SU-DHL-6 (cell line): ENCODE measurements around the gene TBRG4.

Experiments used
- H2AFZ ChIP-seq: fragments of 200-600 bp; sonication (generic); 2 replicates; pipeline ENCODE4 v1.6.1; 2014; ENCODE audit warnings: low read depth, mild to moderate bottlenecking, moderate library complexity, mixed read lengths, antibody characterized with exemption, low read length; ENCODE audit not compliant: severe bottlenecking
- H3F3A ChIP-seq: fragments of 200-600 bp; shearing (Covaris generic); 2 replicates; pipeline ENCODE4 v1.6.0; 2016; ENCODE audit warnings: antibody characterized with exemption, mild to moderate bottlenecking; ENCODE audit not compliant: insufficient read depth
- H3K27ac ChIP-seq: fragments of 200-600 bp; sonication (generic); 2 replicates; pipeline ENCODE4 v1.5.1; 2016; ENCODE audit warnings: low read depth, mild to moderate bottlenecking, low read length, moderate library complexity, mixed read lengths
- H3K27me3 ChIP-seq: fragments of 200-600 bp; sonication (generic), shearing (Covaris generic); 2 replicates; pipeline ENCODE4 v1.6.0; 2014; ENCODE audit warnings: mild to moderate bottlenecking, low read length
- H3K36me3 ChIP-seq: fragments of 200-600 bp; sonication (generic); 2 replicates; pipeline ENCODE4 v1.6.1; 2014; ENCODE audit warnings: mild to moderate bottlenecking, low read length, mixed read lengths
- H3K4me2 ChIP-seq: fragments of 300-600, 200-600 bp; shearing (Covaris generic), sonication (generic); 2 replicates; pipeline ENCODE4 v1.6.0; 2014; ENCODE audit warnings: low read length, low read depth, mild to moderate bottlenecking; ENCODE audit not compliant: poor library complexity, severe bottlenecking
- H3K4me3 ChIP-seq: fragments of 200-600 bp; sonication (generic); 2 replicates; pipeline ENCODE4 v1.5.1; 2014; ENCODE audit warnings: antibody characterized with exemption, low read length, mild to moderate bottlenecking, mixed read lengths; ENCODE audit not compliant: insufficient read depth, poor library complexity, severe bottlenecking
- H3K79me2 ChIP-seq: fragments of 200-600 bp; sonication (generic); 2 replicates; pipeline ENCODE4 v1.6.1; 2014; ENCODE audit warnings: mild to moderate bottlenecking, low read length, moderate library complexity; ENCODE audit not compliant: insufficient read depth
- H3K9ac ChIP-seq: fragments of 200-600 bp; sonication (generic); 2 replicates; pipeline ENCODE4 v1.7.0; 2014; ENCODE audit warnings: mild to moderate bottlenecking, low read length
- H3K9me2 ChIP-seq: fragments of 200-600 bp; sonication (generic); replicated peaks from 2 replicates; pipeline ENCODE4 v1.6.1; 2014; ENCODE audit warnings: low read length; ENCODE audit not compliant: insufficient read depth
- H3K9me3 ChIP-seq: fragments of 200-600 bp; sonication (generic); 2 replicates; pipeline ENCODE4 v1.6.1; 2014; ENCODE audit warnings: low read length, mixed read lengths; ENCODE audit not compliant: insufficient read depth
- H4K20me1 ChIP-seq: fragments of 200-600 bp; sonication (generic); 2 replicates; pipeline ENCODE4 v1.6.1; 2014; ENCODE audit warnings: low read depth, mild to moderate bottlenecking, antibody characterized with exemption, low read length, moderate library complexity, mixed read lengths
- EZH2phosphoT487 ChIP-seq: fragments of 200-600 bp; sonication (generic), shearing (Covaris generic); conservative IDR thresholded peaks from 2 replicates; pipeline ENCODE4 v1.6.1; 2018; ENCODE audit warnings: mild to moderate bottlenecking, antibody characterized with exemption, low read length, moderate library complexity, mixed read lengths
- TF ChIP-seq, protein P1 (sequence below): fragments of 200-600 bp; sonication (generic); IDR thresholded peaks from one replicate; pipeline ENCODE4 v1.5.1; 2017; ENCODE audit warnings: antibody characterized with exemption, mild to moderate bottlenecking, low read length, moderate library complexity; ENCODE audit not compliant: insufficient read depth, poor library complexity, severe bottlenecking

TBRG4 gene

DNA sequence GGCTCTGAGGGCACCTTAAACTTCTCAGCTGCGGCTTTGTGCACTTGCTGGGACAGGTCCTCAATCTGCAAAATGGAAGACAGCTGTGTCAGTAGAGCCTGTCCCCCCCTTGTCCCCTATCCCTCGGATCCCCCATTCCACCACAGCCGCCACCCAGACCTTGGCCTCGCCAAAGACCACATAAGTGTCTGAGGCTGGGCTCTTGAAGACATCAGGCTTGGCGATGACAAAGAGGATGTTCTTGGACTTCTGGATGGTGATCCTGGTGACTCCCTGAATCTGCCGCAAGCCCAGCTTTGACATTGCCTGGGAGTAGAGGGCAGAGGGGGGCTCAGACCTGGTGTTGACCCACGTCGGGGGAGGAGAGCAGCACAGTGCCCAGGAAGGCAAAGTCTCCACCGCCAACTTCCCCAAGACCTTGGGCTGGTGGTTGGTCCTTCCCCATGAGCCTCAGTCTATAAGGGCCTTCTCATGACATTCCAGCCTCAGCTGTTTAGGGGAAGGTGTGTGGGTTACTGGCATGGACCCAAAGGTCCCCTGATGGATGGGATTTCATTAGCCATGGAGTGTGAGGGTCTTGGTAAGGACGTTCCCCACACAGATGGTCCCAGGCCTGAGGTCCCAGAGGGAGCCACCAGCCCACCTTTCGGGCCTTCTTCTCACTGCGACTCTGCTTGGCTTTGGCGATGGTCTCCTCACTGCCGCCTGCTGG, 30.4 kb downstream of the TBRG4 start:
- no peak overlapping the region for H3K27ac ChIP-seq
- no peak for TF ChIP-seq EZH2phosphoT487
- TF ChIP-seq, protein P1, sequence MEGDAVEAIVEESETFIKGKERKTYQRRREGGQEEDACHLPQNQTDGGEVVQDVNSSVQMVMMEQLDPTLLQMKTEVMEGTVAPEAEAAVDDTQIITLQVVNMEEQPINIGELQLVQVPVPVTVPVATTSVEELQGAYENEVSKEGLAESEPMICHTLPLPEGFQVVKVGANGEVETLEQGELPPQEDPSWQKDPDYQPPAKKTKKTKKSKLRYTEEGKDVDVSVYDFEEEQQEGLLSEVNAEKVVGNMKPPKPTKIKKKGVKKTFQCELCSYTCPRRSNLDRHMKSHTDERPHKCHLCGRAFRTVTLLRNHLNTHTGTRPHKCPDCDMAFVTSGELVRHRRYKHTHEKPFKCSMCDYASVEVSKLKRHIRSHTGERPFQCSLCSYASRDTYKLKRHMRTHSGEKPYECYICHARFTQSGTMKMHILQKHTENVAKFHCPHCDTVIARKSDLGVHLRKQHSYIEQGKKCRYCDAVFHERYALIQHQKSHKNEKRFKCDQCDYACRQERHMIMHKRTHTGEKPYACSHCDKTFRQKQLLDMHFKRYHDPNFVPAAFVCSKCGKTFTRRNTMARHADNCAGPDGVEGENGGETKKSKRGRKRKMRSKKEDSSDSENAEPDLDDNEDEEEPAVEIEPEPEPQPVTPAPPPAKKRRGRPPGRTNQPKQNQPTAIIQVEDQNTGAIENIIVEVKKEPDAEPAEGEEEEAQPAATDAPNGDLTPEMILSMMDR, result no peak
- no peak overlapping the region for H3K9ac ChIP-seq
- no peaks in the 10 kb centered on the region for H3K36me3 ChIP-seq
- H4K20me1 ChIP-seq, result no peaks in the 10 kb centered on the region
- H2AFZ ChIP-seq, result no peak overlapping the region
- no peak overlapping the region for H3K4me3 ChIP-seq
- no peaks in the 10 kb centered on the region for H3K27me3 ChIP-seq
- H3K9me2 ChIP-seq, result no peaks in the 10 kb centered on the region
- H3F3A ChIP-seq, result no peaks in the 10 kb centered on the region
- H3K4me2 ChIP-seq, result no peak overlapping the region
- no peaks in the 10 kb centered on the region for H3K9me3 ChIP-seq
- H3K79me2 ChIP-seq, result no peaks in the 10 kb centered on the region

DNA sequence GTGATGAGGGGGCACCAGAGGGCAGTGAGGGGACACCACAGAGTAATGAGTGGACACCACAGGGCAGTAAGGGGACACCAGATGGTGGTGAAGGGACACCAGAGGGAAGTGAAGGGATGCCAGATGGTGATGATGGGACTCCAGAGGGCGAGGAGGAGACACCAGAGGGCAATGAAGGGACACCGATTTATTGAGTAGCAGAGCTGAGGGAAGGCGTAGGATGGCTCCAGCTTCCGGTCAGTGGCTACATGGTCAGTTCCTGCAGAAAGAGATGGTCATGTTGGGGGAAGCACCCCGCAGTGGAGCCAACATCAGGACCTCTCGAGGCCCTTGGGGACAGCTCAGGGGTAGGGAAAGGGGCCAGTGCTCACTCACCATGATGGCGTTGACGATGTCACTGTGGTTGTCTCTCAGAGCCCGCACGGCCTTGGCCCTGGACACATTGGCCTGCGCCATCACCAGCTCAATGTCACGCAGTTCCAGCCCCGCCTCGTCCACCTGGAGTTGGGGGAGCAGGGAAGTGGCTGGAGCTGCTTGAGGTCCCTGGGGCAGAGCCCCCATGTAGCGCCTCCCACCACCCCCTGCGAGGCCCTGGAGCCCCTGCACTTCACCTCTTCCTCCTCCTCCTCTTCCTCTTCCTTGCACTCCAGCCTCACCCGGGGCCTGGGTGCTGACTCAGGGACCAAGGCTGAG, 31.1 kb downstream of the TBRG4 start:
- TF ChIP-seq, protein P1, result no peak
- no peak for TF ChIP-seq EZH2phosphoT487
- Histone ChIP-seq H3K9me2 (no peaks in the 10 kb centered on the region), H2AFZ (no peak overlapping the region), H3K9me3 (no peaks in the 10 kb centered on the region), H3K79me2 (no peaks in the 10 kb centered on the region), H4K20me1 (no peaks in the 10 kb centered on the region), H3K4me2 (no peak overlapping the region), H3K9ac (no peak overlapping the region), H3K27me3 (no peaks in the 10 kb centered on the region), H3K36me3 (no peaks in the 10 kb centered on the region), H3F3A (no peaks in the 10 kb centered on the region), H3K27ac (no peak overlapping the region), H3K4me3 (no peak overlapping the region)

DNA sequence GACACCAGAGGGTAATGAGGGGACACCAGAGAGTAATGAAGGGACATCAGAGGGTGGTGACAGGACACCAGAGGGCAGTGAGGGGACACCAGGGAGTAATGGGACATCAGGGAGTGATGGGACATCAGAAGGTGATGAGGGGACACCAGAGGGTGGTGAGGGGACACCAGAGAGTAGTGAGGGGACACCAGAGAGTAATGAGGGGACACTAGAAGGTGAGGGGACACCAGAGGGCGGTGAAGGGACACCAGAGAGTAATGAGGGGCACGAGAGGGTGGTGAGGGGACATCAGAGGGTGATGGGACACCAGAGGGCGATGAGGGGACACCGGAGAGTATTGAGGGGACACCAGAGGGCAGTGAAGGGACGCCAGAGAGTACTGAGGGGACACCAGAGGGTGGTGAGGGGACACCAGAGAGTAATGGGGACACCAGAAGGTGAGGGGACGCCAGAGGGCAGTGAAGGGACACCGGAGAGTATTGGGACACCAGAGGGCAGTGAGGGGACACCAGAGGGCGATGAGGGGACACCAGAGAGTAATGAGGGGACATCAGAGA, 33.3 kb downstream of the TBRG4 start:
- Histone ChIP-seq H2AFZ (no peak overlapping the region), H3K27me3 (no peaks in the 10 kb centered on the region), H3K9me3 (no peaks in the 10 kb centered on the region), H3F3A (no peaks in the 10 kb centered on the region), H3K79me2 (no peaks in the 10 kb centered on the region), H3K27ac (no peak overlapping the region), H3K36me3 (no peaks in the 10 kb centered on the region), H3K9me2 (no peaks in the 10 kb centered on the region), H3K4me3 (no peak overlapping the region), H3K4me2 (no peak overlapping the region), H3K9ac (no peak overlapping the region), H4K20me1 (no peaks in the 10 kb centered on the region)
- TF ChIP-seq EZH2phosphoT487, result no peak
- TF ChIP-seq, protein P1, result peak; percentile 8
